Stimulated activated CD8-positive, alpha-beta memory T cell treated with anti-CD3 and anti-CD28 coated beads, Interleukin-2, amount 100 ng/mL, for 48 hours (primary cell): ENCODE results near the gene STK4.

Source experiments
- DNase-seq, 2 donors: peaks; one replicate each; pipeline ENCODE4 v3.0.0-alpha.2; 2020; ENCODE audit warnings: low read depth in 2 of 2

STK4 gene

DNA sequence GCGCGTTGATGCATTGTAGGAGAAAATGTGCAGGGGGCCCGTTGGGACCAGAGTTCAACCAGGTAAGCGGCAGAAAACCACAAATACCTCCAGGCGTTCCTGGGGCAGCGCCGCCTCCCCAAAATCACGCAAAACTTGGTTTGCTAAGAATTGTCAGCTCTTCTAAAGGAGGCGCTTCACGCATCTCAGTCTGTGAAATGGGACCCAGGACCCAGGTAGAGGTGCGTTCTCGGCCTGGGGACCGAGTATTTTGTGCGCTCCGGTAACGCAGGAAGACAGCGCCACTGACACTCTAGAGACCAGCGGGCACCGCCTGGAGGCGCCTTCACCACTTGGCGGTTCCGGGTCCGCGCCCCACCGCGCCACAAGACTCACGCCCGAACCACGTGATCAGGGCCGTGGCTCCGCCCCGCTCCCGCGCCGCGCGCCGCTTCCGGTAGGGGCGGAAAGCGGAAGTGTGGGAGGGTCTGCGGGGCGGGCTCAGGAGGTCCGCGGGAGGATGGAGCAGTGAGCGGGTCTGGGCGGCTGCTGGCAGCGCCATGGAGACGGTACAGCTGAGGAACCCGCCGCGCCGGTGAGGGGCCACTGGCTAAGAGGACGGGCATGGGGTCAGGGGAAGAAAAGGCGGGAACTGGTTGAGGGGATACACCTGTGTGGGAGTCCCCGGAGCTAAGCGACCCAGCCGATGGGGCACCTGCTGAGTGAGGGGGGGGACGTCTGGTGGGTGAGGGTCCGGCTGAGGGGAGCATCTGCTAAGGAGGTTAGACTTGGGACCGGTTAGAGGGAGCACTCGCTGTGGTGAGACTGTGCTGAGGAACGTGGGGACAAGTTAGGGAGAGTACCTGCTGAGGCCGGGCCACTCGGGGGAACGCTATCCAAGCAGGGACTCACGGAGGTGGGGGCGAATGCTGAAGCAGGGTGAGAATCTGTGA is at the start of gene STK4:
Gene STK4, plus strand, starts transcription at position 483 of the 932 bp plus-strand sequence. Its CDS starts 57 bp downstream, at position 540.
- DNase-seq, result peak; percentile 92

DNA sequence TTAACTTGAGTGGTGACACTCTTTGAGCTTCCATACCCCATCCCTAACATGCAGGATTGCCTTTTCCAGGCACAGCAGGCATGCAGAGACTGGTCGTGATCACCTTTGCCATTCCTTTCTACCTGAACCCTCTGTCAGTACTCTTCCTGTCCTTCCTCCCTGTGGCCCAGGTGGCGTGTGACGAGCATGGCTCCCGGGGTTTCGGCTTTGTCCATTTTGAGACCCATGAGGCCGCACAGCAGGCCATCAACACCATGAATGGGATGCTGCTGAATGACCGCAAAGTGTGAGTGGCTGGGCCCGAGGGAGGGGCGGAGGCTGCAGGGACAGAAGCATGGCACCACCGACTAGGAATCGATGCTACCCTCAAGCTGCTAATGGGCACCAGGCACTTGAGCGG is 49.7 kb upstream of the STK4 start:
- no peak for DNase-seq

DNA sequence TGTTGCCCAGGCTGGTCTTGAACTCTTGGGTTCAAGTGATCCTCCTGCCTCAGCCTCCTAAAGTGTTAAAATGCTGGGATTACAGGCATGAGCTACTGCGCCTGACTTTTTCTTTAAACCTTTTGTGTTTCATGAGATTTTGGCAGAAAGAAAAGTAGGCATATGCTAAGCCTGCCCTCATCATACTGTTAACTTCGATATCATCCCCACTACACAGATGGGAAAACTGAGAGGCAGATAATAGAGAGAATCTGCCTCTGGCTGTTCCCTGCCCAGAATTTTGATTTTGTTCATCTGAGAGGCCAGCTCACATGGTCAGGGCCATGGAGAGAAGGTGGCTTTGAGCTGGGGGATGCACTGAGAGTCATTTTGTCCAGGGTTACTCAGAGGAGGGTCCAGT is 48.9 kb upstream of the STK4 start:
- DNase-seq, result no peak

DNA sequence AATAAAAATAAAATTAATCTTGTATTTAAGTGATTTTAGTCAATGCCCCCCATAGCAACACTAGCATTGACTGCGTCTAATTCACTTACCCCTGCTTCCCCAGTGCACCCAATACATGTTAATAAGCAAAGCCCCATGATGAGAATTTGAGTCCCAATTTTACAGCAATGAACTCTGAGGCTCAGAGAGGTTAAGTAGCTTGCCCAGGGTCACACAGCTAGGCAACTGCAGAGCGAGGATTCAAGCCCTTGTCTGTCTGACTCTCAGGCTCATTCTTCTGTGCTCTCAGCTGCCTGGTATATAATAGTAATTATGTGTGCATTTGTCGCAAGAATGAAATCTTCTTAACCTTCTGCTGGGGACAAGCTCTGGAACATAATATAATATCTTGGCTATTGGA is 48.0 kb upstream of the STK4 start:
- DNase-seq, result no peak

DNA sequence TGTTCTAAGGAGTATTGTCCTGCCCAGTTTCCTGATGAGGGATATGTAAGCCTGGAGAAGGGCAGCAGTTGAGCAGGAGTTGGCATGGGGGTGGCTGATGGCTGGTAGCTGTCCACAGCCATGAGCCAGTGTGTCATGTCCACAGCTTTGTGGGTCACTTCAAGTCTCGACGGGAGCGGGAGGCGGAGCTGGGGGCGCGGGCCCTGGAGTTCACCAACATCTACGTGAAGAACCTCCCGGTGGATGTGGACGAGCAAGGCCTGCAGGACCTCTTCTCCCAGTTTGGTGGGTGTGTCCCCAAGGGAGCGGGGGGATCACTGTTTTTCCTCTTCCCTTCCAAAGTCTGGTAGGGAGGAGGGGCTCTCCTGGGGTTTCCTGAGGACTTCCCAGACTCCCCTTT is 47.6 kb upstream of the STK4 start:
- DNase-seq, result no peak

DNA sequence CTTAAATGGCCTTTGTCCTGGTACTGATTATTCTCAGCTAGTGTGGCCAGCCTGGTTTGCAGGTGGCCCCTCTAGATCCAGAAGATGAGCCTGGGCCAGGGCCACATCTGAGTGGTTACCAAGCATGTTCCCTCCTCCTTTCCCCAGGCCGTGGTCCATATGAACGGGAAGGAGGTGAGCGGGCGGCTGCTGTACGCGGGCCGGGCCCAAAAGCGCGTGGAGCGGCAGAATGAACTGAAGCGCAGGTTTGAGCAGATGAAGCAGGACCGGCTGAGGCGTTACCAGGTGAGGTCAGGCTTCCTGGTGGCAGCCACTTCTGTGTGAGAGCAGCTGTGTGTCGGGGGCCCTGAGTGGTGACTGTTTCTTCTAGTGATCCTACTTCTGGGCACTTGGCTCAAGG is 44.9 kb upstream of the STK4 start:
- DNase-seq, result no peak

DNA sequence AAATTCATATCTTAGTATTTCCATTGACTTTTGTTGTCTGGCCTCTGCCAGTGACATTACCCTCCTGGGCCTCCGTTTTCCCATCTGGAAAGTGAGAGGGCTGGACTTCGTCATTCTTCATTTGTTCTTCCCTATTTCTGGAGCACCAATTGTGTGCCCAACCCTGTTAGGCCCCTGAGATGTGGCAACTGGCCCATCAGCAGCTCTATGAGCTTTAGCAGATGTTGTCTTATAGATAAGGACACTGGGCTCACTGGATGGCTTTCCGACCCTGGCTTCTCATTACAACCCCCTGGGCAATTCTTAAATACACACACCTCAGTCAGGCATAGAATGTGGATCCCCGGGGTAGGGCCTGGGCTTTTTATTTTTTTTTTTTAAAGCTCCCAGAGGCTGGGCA is 41.8 kb upstream of the STK4 start:
- DNase-seq, result no peak

DNA sequence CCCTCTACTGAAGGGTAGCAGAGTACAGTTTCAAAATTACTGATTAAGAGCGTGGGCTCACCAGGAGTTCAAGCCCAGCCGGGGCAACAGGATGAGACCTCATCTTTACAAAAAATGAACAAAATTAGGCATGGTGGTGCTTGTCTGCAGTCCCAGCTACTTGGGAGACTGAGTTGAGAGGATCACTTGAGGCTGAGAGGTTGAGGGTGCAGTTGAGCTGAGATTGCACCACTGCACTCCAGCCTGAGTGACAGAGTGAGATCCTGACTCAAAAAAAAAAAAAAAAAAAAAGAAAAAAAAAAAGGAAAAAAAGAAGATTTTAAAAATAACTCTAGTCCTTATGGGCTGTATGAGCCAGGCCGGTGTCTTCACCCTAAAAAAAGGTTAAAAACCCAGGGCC is 37.7 kb upstream of the STK4 start:
- DNase-seq, result no peak

DNA sequence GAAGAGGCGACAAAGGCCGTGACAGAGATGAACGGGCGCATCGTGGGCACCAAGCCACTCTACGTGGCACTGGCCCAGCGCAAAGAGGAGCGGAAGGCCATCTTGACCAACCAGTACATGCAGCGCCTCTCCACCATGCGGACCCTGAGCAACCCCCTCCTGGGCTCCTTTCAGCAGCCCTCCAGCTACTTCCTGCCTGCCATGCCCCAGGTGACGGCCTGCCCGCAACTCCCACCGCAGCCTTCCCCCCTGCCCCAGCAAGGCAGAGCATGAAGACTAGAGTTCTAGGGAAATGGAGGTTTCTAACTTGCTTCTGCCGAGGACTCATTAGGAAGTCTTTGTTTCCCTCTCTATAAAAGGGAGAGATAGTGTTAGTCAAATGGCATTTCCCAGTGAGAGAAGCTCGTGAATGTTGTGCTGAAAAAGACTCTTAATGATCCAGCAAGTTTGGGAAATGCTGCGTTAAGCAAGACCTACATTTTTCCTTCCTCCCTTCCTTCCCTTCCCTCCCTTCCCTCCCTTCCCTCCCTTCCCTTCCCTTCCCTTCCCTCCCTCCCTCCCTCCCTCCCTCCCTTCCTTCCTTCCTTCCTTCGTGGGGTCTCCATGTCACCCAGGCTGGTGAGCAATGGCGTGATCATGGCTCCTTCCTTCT is 35.7 kb upstream of the STK4 start:
- DNase-seq, result no peak

DNA sequence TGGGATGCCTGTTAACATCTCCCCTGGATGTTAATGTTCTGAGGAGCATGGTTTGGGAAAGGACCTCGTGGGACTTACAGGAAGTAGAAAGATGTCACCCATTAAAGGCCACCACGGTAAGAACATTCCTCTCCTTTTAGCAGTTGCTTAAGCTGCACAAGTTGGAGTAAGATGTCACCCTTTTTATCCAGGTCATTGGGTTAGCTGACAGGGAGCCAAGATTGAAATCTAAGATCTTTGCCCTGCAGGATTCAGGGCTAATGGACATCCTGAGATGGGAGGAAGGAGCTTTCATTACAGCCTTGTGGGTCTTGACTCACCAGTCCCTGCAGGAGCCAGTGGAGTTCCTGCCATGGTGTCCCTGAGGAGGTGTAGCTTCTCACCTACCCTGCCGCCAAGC is 34.4 kb upstream of the STK4 start:
- no peak for DNase-seq

DNA sequence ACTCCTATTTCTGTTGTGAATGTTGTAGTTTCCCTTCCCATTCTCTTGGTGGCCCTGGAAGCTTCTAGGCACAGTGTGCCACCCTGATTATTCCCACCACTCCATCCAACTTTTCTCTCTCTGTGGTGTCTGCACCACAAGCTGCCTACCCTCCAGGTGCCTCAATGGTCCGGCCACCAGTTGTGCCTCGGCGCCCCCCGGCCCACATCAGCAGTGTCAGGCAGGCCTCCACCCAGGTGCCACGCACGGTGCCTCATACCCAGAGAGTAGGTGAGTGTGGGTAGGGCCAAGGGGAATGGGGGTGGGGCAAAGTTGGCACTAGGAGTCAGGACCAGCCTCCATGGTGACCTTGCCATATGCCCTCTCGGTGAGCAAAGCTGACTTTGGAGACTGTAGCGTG is 33.4 kb upstream of the STK4 start:
- DNase-seq, result no peak

DNA sequence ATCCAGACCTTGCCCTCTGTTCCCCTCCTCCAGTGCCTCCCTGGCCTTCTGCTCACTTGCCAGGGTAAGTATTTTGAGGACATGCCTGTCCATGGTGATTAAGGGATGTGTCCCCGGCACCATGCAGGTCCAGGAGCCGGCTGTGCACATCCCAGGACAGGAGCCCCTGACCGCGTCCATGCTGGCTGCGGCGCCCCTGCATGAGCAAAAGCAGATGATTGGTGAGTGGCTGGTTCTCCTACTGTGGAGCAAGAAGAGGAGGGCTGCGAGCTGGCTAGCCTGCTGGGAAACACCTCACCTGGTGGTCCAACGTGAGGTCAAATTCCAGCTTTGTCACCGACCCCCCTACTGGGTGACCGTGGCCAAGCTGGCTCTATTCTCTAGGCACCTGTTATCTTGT is 29.8 kb upstream of the STK4 start:
- DNase-seq, result no peak

DNA sequence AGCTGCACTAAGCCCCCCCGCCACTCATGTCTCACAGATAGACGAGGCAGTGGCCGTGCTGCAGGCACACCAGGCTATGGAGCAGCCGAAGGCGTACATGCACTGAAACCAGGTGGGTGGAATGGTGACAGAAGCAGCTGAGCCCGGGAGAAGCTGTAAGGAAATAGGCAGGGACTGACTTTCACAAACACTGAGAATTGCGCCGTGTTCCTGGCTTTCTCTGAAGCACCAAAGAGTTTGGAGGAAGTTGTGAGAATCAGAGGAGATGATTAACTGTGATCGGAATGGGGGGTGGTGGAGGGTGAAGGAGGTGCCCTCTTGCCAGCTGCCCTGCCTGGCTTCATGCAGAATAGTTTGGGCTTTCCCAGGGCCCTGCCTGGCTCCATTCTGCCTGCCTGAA is 27.7 kb upstream of the STK4 start:
- no peak for DNase-seq

DNA sequence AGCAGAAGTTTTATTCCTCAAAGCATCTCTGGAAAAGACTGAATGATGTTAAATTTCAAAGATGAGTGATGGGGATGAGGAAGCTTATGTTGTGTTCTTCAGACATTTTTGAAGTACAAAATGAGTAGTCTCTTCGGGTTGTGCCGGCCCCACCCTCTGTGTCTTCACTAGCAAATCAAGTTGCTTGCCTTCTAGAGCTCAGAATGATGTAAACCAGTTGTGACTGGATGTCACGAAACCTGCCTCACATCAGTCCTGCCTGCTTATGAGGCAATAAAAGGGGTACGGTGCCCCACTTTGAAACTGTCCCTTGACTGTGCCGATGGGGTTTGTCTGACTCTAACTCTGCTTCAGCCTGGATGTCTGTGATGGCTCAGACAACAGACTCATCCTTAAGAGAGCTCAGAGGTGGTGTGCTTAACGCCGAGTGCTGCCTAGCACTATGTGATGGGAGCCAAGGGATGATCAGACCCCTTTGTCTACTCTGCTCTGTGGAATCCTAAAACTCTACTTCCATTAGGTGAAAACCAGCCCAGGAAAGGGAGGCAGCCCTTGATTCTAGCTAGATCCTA is 25.1 kb upstream of the STK4 start:
- no peak for DNase-seq

DNA sequence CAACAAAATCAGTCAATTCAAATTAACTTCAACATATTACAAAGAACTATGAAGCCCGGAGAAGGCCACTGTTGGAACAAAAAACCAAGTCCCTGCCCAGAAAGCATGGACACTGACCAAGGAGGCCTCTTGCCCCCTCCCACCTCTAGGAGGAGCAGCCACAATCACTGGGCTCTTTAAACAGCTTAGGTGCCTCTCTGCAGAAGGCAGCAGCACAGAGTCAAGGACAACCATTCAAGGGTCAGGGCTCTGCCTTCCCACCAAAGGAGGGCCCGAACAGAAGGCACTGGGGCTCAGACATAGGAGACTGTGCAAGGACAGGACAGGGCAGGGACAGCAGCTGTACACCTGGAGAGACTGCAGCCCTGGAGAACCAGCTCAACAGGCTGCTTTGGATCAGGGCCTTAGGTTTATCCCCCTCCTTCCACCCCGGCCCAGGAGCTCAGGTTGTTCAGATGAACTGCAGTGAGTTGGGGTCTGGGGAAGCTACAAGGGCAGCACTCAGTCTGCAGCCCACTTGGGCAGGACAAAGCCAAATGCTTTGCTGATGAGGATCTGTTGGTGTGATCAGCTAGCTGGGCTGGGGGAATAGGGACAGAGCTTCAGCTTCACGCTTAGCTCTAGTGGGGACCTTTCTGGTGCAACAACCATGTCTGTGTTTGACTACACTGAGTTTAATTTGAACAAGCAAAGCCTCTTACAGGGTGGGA is 23.9 kb upstream of the STK4 start:
- DNase-seq, result no peak

DNA sequence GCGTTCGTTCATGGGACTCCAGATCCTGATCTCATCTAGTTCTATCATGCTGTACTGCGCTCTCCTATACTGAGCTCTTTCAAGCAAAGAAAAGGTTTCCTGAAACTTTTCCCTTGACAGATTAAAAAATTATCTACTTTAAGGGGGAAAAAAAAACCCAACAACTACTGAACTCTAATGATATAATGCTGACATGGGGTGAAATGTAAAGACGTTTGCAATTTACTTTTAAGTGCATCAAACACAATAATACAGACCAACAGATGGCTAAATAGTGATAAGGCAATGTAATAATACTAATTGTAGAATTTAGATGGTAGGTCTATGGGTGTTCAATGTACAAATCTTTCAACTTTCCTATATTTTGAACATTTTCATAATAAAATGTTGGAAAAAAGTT is 22.5 kb upstream of the STK4 start:
- no peak for DNase-seq

DNA sequence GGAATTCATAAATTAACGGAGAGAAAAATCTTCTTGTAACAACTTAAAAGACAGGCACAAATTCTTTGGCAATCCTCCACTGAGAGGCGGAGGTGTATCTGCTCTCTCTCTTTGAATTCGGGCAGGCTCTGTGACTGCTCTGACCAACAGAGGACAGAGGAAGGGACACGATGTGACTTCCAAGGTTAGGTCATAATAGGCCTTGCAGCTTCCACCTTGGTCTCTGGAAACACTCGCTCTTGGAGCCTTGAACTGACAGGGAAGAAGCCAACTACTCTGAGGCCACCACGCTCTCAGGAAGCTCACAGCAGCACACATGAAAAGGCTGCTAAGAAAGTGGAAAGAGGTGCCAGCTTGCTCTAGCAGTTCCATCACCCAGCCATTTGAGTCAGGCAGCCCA is 21.1 kb upstream of the STK4 start:
- DNase-seq, result no peak

DNA sequence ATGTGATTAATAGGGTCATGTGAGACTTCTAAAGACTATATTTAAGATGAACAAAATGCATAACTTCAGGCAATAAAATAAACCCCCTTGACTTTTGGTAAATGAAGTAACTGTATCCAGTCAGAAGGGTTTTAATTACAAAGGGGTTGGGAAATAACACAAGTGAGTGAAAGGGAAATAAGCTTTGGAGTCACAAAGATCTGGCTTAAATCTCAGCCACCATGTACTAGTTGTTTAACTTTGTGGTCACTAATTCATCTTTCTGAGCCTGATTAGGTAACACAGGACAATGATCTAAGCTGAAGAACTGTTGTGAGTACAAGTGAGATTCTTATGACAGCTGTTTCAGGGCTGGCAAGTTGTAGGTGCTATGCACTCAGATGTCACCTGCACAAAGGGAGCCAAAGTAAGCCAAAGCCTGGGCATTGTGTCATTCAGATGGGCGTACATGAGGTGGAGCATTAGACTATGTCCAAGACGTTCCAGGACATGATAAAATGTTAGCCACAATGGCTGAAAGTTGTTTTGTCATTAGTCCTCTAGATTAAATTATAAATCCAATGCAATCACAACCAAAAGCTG is 19.9 kb upstream of the STK4 start:
- no peak for DNase-seq

DNA sequence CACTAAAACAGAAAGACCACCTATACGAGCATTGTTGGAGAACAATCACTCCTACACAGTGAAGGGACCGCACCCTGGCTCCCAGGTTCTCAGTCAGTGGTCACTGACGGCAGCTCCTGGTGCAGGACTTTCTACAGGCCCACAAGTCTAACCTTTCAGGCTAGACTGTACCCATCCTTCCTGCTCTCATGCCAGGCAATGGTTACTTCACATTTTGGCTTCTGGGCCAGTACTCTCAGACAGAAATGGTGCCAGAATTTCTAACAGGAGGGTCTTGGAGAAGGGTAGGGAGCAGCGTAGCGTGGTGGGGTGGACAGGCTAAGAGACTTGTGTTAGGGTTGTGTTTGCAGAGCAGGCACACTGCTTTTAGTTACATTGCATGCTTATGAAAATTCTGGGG is 18.2 kb upstream of the STK4 start:
- DNase-seq, result no peak

DNA sequence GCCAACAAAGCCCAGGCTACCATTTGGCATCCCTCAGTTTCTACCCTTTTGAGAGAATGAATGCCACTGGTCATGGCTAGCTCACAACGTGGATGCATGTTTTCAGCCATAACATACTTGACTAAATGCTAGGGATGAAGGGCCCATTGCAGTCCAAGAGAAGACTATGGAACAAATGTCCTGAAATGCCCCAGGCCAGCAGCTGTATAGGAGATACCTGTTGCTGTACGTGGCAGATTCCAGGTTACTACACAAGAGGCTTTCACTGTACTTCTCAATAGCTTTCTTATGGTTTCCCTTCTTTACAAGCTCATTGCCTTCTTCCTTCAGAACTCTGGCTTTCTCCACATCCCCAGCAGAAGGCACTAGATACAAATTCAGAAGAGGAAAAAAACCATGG is 17.8 kb upstream of the STK4 start:
- no peak for DNase-seq

DNA sequence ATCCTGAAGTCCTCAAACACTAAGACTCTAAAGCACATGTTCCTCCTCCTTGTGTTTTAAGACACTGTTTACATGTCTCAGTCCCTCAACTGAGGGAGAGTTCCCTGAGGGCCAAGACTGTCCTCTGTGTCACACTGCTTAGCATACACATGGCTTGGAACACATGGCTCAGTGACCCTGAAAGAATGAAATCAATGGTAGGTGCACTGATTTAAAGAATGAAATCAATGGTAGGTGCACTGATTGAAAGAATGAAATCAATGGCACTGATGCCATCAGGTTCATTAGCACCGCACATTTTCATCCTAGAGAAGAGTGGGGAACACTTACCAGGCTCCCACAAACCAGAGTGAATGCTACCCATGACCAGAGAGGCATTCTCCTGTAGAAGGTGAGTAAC is 15.9 kb upstream of the STK4 start:
- no peak for DNase-seq

DNA sequence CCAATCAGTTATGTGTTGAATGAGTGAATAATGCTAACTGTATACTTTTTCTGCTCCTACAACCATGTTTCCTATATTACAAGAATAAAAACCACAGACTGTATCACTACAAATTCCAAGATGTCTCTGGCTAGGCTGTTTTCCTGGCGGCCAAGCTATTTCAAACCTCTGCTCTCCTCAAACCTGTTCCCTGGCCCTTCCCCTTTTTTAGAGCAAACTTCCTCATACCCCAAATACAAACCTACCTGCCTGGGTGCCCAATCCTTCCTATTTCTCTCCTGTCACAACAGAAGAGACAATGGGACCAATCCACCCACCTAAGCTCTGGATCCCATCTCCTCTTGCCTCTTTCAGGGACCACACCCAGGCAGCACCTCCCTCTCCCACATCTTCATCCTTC is 13.6 kb upstream of the STK4 start:
- DNase-seq, result no peak
